Ascending aorta (tissue), 2 donors: ENCODE data around the gene ECHDC3. TPM values are rescaled to one million over a fixed set of nuclear protein-coding genes. Genes with fewer than 3 reads are reported as not detected.

Experiments
- DNase-seq, 2 donors: peaks; one replicate each; pipeline ENCODE4 v3.0.0-alpha.2; 2019; ENCODE audit warnings: low spot score in 2 of 2
- H3K27ac ChIP-seq, 2 donors: fragments of 200-600 bp; sonication (generic); one replicate each; pipeline ENCODE4 v1.5.1; 2016 to 2017; ENCODE audit warnings: mild to moderate bottlenecking in 1 of 2
- H3K27me3 ChIP-seq: fragments of 200-600 bp; sonication (generic); one replicate; pipeline ENCODE4 v1.5.1; 2017
- H3K36me3 ChIP-seq, 2 donors: fragments of 200-600 bp; sonication (generic); one replicate each; pipeline ENCODE4 v1.5.1; 2016
- H3K4me1 ChIP-seq, 2 donors: fragments of 200-600 bp; sonication (generic); one replicate each; pipeline ENCODE4 v1.5.1; 2016 to 2017; ENCODE audit warnings: mild to moderate bottlenecking in 1 of 2
- H3K4me3 ChIP-seq, 2 donors: fragments of 200-600 bp; sonication (generic); one replicate each; pipeline ENCODE4 v1.5.1; 2016 to 2017; ENCODE audit warnings: mild to moderate bottlenecking in 1 of 2
- H3K9me3 ChIP-seq, 2 donors: fragments of 200-600 bp; sonication (generic); one replicate each; pipeline ENCODE4 v1.5.1; 2016
- intact Hi-C: fragments of 100-400 bp; cut with DNase I; formaldehyde crosslinking; loops from one replicate; pipeline ENCODE4 v1.15.1; 2023
- total RNA-seq: library from RNA; depleted of rRNA; stranded (reverse); fragments of >200 nt; gene quantifications from one replicate; pipeline ENCODE4 v1.1.0, GENCODE V29; 2016
- TF ChIP-seq, protein P1 (sequence below), 3 experiments: fragments of 200-600 bp in 2 of 3; fragments of 450-650 bp in 1 of 3; sonication (generic) in 2 of 3; IDR thresholded peaks; one replicate each; pipeline ENCODE4 v1.5.1; 2016 to 2019; ENCODE audit warnings: antibody characterized with exemption in 3 of 3, mild to moderate bottlenecking in 1 of 3, moderate library complexity in 1 of 3

The ECHDC3 gene
- total RNA-seq, 1 donor from 2014 or later = 12.2 TPM

DNA sequence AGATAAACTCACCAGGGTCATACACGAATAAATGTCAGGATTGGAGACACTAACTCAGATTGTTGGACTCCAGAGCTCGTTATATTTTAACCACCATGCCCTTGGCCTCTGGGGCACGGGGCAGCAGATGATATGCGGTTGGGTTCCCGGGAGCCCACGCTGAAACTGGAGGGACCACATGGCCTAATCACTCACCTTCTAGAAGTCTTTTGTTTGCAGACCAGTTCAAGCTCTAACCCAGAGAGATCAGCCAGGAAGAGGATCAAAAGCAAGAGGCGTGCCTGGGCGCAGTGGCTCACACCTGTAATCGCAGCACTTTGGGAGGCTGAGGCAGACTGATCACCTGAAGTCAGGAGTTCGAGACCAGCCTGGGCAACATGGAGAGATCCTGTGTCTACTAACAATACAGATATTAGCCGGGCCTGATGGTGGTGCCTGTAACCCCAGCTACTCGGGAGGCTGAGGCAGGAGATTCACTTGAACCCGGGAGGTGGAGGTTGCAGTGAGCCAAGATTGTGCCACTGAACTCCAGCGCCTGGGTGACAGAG, 42.6 kb upstream of the ECHDC3 start:
- TF ChIP-seq, protein P1, sequence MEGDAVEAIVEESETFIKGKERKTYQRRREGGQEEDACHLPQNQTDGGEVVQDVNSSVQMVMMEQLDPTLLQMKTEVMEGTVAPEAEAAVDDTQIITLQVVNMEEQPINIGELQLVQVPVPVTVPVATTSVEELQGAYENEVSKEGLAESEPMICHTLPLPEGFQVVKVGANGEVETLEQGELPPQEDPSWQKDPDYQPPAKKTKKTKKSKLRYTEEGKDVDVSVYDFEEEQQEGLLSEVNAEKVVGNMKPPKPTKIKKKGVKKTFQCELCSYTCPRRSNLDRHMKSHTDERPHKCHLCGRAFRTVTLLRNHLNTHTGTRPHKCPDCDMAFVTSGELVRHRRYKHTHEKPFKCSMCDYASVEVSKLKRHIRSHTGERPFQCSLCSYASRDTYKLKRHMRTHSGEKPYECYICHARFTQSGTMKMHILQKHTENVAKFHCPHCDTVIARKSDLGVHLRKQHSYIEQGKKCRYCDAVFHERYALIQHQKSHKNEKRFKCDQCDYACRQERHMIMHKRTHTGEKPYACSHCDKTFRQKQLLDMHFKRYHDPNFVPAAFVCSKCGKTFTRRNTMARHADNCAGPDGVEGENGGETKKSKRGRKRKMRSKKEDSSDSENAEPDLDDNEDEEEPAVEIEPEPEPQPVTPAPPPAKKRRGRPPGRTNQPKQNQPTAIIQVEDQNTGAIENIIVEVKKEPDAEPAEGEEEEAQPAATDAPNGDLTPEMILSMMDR (IDR thresholded peaks at IDR 0.05) = no peak
- no peaks in the 10 kb centered on the region for H3K36me3 ChIP-seq
- no peaks in the 10 kb centered on the region for H3K9me3 ChIP-seq
- no peak overlapping the region for H3K4me3 ChIP-seq
- no peaks in the 10 kb centered on the region for H3K4me1 ChIP-seq
- DNase-seq = no peak
- intact Hi-C loops = no loop called here
- no peaks in the 10 kb centered on the region for H3K27me3 ChIP-seq
- no peak overlapping the region for H3K27ac ChIP-seq

DNA sequence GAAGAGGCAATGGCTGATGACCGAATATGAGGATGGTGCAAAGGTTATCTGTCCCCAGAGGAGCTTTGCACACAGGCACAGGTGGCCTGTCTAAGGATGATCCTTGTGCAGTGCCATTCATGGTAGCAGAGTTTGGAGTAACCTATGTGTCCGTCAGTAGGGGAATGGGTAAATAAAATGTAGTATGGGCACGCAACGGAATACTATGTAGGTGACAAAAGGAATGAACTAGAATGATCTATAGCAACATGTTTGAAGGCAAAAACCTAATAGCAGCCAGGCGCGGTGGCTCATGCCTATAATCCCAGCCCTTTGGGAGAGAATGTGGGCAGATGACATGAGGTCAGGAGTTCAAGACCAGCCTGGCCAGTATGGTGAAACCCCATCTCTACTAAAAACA, 41.6 kb upstream of the ECHDC3 start:
- Histone ChIP-seq H3K36me3 (no peaks in the 10 kb centered on the region), H3K27ac (no peak overlapping the region), H3K4me3 (no peak overlapping the region), H3K4me1 (no peaks in the 10 kb centered on the region), H3K9me3 (no peaks in the 10 kb centered on the region), H3K27me3 (no peaks in the 10 kb centered on the region)
- TF ChIP-seq, protein P1 (IDR thresholded peaks at IDR 0.05) = no peak
- intact Hi-C loops = no loop called here
- no peak for DNase-seq

DNA sequence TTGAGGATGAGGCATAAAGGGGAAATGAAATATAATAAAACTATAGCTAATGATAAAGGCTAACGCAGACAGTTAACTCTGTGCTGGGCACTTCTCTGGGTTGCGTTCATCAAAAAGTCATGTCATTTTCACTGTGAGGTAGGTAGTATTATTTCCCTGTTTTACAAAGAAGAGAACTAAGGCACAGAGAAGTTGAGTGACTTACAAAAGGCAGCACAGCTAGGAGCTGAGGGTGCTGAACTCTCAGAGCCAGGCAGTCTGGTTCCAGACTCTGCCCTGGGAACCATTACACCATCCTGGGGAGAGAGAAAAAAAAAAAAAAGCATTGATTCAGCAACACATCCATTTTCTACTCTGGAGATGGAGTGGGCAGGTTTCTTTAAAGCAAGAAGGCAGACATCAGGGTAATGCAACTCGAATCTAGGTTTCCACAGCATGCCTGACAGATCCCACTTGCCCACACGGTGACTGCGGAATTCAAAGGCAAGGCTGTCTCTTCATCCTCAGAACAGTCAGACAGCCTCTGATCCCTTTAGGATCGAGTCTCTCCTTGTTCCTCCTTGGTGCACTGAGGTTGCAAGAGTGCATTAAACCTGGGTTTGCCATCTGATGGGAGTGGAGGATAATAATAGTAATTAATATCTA, 40.6 kb upstream of the ECHDC3 start:
- Histone ChIP-seq H3K27me3 (no peaks in the 10 kb centered on the region), H3K27ac (no peak overlapping the region), H3K36me3 (no peaks in the 10 kb centered on the region), H3K4me3 (no peak overlapping the region), H3K4me1 (no peaks in the 10 kb centered on the region), H3K9me3 (no peaks in the 10 kb centered on the region)
- TF ChIP-seq, protein P1 (IDR thresholded peaks at IDR 0.05) = no peak
- intact Hi-C loops = no loop called here
- DNase-seq = no peak

DNA sequence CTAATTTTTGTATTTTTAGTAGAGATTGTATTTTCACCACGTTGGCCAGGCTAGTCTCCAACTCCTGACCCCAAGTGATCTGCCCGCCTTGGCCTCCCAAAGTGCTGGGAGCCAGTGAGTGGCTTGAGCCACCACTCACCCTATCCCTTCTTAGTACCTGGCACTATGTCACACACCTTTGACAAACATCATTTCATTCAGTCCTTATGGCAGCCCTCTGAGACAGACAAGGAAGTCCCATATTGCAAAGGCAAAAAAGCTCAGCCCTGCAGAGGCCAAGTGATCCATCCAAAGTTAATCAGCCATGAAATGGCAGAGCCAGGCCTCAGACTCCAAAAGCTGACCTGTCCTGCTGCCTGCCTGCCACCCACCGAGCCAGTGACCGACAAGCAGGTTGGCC, 39.9 kb upstream of the ECHDC3 start:
- Histone ChIP-seq H3K27me3 (no peaks in the 10 kb centered on the region), H3K9me3 (no peaks in the 10 kb centered on the region), H3K36me3 (no peaks in the 10 kb centered on the region), H3K27ac (no peak overlapping the region), H3K4me1 (no peaks in the 10 kb centered on the region), H3K4me3 (no peak overlapping the region)
- intact Hi-C loops = no loop called here
- no peak for DNase-seq
- TF ChIP-seq, protein P1 (IDR thresholded peaks at IDR 0.05) = no peak

DNA sequence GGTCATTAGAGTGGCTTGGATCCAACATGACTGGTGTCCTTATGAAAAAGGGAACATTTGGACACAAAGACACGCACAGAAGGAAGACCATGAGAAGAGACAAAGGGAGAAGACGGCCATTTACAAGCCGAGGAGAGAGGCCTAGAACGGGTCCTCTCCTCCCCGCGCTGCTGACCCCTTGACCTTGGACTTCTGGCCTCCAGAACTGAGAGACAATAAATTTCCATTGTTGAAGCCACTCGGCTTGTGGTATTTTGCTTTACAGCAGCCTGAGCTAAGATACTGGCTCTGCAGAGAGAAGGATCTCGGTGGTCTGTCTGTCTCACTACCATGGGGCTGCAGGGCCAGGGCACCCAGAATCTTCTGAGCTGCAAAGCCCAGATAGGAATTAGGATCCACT, 38.1 kb upstream of the ECHDC3 start:
- no peak overlapping the region for H3K4me3 ChIP-seq
- TF ChIP-seq, protein P1 (IDR thresholded peaks at IDR 0.05) = no peak
- no peaks in the 10 kb centered on the region for H3K27me3 ChIP-seq
- no peaks in the 10 kb centered on the region for H3K4me1 ChIP-seq
- no peak for DNase-seq
- H3K27ac ChIP-seq = no peak overlapping the region
- H3K36me3 ChIP-seq = no peaks in the 10 kb centered on the region
- intact Hi-C loops = no loop called here
- H3K9me3 ChIP-seq = no peaks in the 10 kb centered on the region
